Left forelimb (tissue), 1 donor: ENCODE data around the gene TANGO2.

Experiments used
- DNase-seq: peaks from one replicate; pipeline ENCODE4 v3.0.0-alpha.2; 2018; ENCODE audit warnings: low spot score

The TANGO2 gene

DNA sequence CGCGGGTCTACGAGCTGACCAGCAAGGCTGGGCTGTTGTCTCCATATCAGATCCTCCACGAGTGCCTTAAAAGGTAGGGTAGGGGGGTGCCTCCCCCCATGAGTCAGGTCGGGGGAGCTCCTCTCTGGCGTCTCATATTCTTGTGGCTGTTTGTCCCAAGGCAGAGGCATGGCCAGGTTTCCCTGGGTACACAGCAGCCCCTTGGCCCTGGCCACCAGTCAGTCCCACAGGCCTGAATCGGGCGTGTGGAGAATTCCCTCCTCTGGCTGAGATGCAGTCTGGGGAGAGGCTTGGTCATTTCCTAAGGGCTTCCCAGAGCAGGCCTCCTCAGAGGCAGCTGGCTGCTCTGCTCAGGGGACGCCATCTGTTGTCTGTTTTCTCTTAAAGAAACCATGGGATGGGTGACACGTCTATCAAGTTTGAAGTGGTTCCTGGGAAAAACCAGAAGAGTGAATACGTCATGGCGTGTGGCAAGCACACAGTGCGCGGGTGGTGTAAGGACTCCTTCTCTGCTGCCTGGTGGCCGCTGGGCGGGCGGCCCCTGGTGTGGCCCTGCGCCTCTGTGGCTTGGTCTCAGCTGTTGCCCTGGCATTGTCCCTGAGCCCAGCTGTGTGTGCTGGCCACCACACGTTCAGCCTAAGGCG is 85.4 kb downstream of the TANGO2 start:
- no peak for DNase-seq

DNA sequence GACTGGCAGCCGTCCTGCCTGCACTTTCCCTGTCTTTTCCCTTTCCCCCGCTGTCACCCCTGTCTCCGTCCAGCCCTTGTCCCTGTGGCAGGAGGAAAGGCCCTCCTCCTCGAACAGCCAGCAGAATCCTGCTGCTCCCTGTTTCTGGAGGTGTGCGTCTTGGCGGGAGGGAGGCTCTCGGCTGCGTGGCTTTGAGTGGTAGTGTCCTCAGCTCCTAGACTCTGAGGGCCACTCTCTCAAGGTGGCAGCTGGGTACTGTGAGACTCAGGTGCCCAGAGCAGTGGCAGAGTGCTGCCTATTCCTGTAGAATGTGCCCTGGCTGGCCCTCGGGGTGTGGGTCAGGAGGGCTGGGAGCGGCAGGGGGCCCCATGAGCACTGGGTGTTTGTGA is 85.9 kb downstream of the TANGO2 start:
- DNase-seq = no peak

DNA sequence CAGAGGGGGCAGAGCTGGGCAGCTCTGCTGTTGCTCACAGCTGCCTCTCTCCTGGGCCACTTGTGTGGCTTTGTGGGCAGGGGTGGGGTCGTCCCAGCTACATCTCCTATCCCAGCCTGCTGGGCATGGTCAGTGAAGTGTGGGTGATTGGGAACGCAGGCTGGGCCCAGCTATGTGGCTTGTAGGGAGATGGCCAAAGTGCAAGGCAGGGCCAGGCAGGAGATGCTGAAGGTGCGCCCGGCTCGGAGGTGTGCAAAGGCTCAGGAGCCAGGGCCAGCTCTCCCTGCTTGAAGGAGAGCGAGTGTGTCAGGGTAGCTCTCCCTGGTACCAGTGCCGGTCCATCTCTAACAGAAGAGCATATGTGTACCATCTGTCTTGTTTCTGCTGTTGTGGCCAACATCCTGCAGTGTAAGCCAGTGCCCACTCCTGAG is 86.6 kb downstream of the TANGO2 start:
- no peak for DNase-seq

DNA sequence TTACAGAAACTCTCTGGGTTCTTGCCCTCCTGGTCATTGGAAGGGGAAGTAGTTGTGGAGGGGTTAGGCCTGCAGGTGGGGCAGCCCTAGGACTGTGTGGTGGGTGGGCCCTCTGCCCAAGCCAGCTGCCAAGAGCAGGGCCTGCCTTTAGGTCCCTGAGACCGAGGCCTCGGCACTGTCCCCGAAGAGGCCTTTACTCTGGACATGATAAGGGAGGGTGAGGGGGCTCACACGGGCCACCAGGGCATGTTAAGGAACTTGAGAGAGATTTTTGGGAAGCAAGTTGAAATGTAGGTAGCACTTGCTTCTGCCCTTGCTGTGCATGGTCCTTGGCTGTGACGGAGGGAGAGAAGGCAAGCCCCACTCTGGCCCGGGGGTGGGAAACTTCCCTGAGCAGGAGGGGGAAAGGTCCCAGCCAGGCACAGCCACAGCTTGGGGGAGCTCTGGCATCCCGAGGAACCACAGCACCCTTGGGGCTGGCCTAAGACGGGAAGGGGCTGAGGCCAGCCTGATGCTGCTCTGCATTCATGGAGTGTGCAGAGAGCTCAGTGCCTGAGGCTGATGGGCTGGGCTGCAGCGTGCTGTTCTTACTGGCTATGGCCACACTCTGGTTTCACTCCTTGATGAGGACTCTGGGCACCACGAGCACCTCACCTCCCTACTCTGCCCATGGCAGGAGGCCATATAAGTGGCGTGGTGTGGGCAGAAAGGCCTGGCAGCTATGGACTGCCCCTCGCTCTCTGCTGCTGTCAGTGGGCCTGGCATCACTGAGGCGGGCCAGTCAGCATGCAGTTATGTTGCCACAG is 87.2 kb downstream of the TANGO2 start:
- no peak for DNase-seq

DNA sequence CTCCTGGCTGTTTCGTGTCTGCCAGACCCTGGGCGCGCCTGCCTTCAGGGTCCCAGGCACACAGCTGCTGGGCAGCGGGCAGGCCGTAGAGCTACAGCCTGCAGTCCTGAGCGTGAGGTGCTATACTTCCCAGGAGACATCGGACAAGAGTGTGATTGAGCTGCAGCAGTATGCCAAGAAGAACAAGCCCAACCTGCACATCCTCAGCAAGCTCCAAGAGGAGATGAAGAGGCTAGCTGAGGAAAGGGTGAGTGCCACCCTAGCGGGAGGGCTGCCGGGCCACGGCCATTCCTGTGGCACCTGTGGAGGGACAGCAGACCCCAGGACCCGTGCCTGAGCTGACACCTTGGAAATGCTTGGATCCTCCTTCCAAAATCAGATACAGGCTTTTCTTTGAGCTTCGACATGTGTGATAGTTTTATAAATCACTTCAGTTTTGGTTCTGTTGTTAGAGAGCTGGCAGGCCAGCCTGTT is 87.9 kb downstream of the TANGO2 start:
- DNase-seq = no peak

DNA sequence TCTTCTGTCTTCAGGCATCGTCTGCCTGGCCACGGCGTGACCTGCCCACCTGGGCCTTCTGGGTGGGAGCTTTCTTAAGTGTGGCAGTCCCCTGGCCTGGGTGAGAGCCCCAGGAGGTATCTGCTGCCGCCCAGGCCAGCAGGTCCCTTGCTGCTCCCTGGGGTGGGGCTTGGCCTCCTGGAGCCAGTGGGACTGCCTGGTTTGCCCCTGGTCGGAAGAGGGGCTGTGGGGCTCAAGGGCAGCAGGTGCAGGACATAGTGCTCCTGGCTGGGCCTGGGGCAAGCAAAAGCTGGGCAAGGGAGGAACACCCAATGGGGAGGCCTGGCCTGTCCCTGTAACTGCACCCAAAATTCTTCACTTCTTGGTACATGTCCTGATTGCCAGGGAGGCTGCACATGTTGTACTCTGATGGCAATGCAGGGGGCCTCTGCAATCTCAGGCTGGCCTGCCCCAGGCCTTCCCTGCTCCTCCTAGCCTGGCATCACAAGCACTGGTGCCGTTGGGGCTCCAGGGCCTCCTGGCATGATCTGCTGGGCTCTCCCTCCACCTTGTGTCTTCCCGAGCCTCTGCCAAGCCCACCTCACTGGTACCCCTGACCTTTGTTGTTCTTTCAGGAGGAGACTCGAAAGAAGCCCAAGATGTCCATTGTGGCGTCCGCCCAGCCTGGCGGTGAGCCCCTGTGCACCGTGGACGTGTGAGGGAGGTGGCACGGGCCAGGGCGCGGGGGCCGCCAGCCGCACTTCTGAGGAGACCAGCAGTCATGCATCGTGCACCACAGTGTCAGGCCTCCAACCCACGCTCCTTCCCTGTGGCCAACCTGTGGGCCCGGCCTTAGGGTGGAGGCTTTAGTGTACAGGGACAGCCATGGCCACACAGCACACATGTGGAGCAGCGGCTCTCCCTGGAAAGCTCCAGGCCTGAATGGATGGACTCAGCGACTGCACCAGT is 88.8 kb downstream of the TANGO2 start:
- DNase-seq = no peak

DNA sequence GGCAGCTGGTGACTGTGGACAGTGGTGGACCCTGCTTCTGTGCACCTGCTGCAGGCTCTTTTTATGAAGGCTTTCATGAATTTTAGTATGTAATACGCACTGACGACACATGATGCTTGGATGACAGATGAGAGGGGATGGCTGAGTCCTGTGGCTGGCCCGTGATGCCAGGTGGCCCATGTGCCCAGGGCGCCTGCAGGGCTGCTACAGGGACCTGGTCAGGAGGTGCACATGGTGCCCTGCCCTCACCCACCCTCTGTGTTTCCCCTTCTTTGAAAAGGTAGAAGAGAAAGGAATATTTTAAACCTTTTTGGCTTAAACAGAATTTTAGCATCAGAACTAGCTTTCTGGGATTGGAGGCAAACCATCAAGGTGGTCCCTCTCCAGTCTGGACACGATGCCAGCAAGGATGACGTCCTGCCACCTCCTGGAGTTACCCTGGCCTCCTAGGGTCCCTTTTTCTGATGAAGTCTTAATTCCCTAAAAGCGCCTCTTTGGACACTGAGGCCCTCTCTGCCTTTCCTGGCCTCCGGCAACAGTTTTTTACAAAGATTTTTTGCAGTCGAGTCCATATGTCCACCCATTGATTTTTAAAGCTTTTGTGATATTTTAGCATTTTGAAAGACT is 89.6 kb downstream of the TANGO2 start:
- DNase-seq = no peak

DNA sequence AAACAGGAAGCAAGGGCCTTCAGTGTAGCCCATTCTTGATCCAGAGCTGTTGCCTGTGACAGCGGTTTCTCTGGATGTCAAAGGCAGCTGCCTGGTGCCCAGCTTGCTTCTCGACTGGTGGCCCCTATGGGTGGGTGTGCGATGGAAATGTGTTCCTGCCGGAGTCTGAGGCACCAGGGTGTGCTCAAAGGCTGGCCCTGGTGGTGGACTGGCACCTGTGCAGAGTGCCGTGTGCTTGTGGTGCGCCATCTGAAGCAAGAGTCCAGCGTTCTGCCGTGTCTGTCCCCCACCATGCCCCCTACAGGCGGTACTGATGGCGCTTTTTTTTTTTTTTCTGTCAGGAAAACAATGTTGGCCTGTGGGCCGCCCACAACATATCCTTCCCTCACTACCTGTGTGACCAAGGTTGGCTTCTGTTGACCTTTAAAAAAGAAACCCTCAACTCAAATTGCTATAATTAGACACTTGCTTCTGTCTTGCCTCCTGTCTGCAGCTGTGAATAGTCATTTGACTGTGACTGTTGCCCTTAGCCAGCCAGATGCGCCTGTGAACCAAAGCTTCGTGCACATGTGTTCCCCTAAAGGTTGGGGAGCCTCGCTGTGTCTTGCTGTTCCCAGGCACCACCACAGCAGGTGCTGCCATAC is 90.3 kb downstream of the TANGO2 start:
- DNase-seq = no peak

DNA sequence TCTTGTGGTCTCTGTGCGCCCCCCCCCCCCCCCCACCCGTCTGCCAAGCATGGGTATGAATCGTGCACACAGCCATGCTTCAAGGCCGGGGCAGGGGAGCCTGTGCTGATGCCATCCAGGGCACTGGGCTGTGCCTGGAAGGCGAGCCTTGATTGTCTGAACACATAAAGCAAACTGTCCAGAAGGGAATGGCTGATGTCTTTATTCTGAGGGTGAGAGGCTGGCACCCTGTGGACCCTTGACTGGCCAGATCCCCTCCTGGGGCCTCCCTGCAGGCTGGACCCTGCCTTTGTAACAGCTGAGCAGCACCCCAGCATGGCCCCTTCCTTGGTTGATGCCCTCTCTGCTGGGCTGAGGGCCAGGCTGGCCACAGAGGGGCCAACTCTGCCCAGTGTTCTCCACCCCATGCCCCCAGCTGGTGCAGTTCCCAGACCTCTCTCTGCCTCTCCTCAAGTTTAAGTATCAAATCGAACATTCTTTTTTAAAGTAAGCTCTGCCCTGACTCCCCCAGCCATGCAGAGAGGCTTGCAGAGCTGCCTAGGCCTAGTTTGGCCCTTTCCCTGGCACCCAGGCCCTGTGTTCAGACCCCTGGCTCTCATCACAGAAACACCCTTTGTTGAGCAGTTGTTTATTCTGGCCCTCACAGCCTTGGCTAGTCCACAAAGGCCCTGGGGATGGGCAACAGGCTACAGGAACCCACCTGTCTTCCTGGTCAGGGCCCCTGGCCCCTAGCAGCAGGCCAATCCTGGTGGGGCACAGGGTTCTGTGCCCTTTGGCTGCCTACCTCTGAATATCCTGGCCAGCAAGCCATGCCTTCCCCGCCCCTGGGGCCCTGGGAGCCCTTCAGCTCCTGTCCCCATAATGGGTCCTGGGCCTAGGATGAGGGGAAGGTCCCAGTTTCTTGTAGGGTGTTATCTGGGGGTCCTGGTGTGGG is 91.0 kb downstream of the TANGO2 start:
- no peak for DNase-seq

DNA sequence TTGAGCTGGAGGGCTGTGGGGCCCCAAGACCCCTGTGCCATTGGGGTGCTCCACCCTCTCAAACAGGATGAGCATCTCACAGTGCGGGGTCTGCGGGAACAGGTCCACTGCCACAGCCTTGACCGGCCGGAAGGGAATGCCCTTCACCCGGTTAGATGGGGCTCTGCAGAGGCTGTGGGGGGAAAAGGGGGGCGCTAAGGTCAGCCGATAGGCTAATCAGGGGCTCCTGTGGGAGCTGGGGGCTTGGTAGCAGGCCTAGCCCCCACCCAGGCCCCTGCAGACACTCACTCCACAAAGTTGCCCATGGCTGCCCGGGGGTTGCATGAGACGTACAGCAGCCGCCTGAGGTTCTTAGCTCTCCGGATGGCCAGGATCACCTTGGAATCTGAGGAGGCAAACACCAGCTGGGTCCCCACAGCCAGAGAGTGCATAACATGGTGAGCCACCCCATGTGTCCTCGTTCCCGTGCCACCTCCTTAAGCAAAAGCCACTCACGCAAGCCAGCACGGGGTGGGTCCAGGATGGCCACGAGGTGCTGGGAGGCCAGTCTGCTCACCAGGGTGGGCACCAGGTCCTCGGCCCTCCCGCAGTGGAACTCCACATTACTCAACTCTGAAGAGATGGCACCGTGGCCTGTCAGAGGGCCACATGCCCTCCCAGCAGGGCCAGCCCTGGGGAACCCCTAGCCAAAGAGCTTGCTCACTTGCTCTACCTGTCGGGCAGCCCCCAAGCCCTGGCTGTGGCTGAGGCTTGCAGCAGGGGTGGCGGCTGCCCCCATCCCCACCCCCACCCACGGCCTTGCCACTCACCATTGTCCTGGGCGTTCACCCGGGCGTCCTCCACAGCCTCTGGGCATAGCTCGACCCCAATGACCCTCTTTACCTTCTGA is 92.0 kb downstream of the TANGO2 start:
- DNase-seq = no peak

DNA sequence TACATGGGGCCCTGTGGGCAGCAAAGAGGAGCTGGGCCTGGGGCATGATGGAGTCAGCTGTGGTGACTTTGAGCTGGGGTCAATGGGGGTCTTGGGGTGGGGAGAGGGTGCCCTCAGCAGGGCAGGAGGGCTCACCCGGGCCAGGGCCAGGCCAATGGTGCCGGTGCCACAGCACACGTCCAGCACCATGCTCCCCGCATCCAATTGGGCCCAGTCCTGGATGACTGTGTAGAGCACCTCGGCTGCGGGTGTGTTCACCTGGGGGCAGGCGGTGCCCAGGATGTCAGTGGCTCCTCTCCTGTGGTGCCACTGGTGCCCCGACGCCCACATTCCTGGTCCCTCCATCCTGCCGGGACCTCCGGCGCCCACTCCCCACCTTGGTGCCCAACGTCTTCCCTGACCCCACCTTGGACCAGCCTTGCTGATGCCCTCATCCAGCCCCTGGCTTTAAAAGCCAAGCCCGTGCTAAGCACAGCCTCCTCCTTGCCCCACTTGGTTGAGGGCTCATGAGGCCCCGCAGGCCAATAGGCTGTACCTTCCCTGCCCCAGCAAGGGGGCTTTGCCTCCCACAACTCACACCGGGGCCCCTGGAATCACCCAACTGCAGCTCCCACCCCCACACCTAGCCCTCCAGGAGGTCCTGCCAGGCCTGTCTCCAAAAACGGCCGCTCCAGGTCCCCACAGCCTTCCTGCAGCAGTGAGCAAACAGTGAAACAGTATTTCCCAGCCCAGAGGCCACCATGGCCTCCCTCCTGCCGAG is 92.8 kb downstream of the TANGO2 start:
- no peak for DNase-seq

DNA sequence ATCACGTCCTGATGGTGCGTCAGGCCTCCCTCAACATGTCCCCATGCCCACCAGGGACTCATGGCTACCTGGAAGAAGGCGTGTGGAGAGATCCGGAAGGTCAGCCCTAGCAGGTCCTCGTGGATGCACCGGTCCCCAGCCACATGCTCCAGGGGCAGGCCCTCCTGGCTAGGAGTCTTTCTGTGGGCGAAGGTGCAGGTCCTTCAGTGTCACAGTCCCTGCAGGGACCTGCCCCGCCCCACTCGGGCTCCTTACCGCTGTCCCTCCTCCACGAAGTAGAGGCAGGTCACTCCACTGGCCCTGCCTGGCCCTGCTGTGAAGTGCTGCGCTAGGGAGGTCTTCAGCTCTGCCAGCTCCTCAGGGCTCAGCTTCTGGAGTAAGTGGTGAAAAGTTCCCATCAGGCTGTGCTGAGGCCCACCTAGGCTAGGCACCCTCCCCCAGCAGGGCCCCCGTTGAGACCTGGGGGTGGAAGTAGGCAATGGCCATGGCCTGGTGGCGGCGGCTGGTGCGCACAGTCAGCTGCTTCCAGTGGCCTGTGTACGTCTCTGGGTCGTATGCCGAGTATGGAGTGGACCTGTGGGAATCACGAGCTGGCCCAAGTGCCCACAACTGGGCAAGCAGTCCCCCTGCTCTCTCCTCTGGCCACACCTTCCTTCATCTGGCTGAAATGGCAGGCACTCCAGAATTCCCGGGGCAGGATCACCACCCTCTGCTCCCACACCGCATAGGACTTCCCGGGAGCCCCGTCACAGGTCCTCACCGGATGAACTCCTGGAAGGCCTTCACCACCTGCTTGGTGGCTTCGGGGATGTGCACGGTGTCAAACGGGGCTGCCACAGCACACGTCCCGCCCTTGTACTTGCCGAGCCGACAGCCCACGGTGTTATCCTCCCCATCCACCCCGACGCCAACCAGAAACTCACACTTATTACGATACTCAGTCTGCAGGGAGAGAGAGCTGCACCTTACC is 93.9 kb downstream of the TANGO2 start:
- no peak for DNase-seq

DNA sequence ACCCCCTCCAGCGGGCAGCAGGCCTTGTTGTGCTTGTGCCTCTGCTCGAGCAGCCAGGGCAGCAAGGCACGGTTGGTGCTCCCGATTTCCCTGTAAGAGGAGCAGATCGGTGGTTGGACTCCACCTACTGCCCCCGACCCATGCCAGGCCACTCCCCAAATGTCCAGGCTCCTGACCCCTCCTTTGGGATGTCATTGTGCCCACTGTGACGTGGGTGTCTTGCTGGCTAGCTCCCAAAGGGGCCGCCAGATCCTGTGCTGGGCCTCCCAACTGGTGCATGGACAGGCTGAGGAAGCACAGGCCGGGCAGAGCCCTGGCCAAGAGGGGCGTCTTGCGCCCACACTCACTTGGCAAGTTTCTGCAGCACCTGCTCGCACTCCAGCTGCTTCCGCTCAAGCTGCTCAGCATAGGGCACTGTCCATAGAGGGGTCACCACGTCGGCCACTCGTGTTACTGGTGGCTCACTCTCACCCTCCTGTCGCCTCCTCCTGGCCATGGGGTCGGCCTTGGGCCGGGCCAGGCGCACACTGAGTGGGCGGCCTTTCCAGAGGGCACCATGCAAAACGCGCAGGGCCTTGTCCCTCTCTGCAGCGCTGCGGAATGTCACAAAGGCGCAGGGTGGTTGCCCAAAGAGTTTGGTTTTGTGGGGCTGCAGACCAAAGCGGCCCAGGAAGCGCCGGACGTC is 94.9 kb downstream of the TANGO2 start, which contains the start of gene RANBP1:
RANBP1 (plus strand) TSS at position 414 of the 685 bp plus-strand sequence; CDS start at position 495, 81 bp downstream.
- no peak for DNase-seq

DNA sequence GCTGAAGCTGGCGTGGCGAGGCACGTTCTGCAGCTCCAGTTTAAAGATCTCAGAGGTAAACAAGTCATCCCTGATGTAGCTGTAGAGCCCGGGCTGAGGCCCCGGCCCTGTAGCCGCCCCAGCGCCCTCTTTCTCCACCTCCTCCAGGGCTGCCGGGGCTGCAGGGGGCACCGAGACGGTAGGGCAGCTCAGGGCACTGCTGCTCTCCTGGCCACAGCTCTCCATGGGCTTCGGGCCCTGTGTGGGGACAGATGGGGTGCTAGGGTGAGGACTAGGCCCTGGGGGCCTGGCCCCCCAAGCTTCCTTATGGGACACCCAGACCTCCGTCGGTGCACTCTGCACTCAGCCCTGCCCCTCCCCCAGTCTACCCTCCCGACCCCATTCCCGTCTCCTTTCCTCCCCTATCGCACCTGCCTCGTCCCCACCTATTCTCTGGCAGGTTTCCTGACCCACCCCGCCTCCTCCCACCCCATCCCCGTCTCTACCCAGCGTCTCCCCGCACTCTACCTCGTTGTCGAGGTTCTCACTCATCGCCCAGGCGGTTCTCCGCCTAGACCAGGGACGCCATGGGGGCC is 95.6 kb downstream of the TANGO2 start:
- DNase-seq = no peak
